Epithelial cell of prostate (primary cell): Measurements from ENCODE around the gene GDF11.

Source experiments
- DNase-seq: peaks from one replicate; pipeline ENCODE4 v3.0.0-alpha.2; 2011; ENCODE audit warnings: low read depth, low spot score
- H3K27ac ChIP-seq: fragments of 450-650 bp; 2 replicates; pipeline ENCODE4 v1.5.1; 2017; ENCODE audit warnings: mild to moderate bottlenecking

The GDF11 gene

GRCh38 chr12:55721601-55722213, 21.2 kb upstream of the GDF11 start:
- no peak for DNase-seq
- peak overlapping the region; percentile 49 for H3K27ac ChIP-seq

- no peak overlapping the region for H3K27ac ChIP-seq
- no peak for DNase-seq
Measured at GRCh38 chr12:55722948-55723347, 20.0 kb upstream of the GDF11 start.

- H3K27ac ChIP-seq, result no peak overlapping the region
- no peak for DNase-seq
Measured at GRCh38 chr12:55723516-55724225, 19.3 kb upstream of the GDF11 start.

- H3K27ac ChIP-seq, result no peak overlapping the region
- DNase-seq, result no peak
Measured at GRCh38 chr12:55724226-55724939, 18.5 kb upstream of the GDF11 start.

- no peak overlapping the region for H3K27ac ChIP-seq
Measured at GRCh38 chr12:55724940-55725309, 18.0 kb upstream of the GDF11 start.

GRCh38 chr12:55725556-55725955, 17.4 kb upstream of the GDF11 start:
- DNase-seq, result no peak
- peak overlapping the region; percentile 98 for H3K27ac ChIP-seq

More at GRCh38 chr12:55724940-55725309, 18.0 kb upstream of the GDF11 start:
- DNase-seq, result no peak

- no peak for DNase-seq
- peak overlapping the region; percentile 98 for H3K27ac ChIP-seq
Measured at GRCh38 chr12:55726971-55727370, 16.0 kb upstream of the GDF11 start.

- H3K27ac ChIP-seq, result peak overlapping the region; percentile 98
- DNase-seq, result no peak
Measured at GRCh38 chr12:55727643-55728185, 15.2 kb upstream of the GDF11 start.

GRCh38 chr12:55728186-55728938, 14.6 kb upstream of the GDF11 start:
- peak overlapping the region; percentile 98 for H3K27ac ChIP-seq
- no peak for DNase-seq

- H3K27ac ChIP-seq, result peak within 1 kb of the TSS; percentile 98
- DNase-seq, result no peak
Measured at GRCh38 chr12:55728939-55729818, 13.7 kb upstream of the GDF11 start, which contains the start of gene CD63. TSS of gene CD63 (minus strand) at chr12:55729009. CDS start at chr12:55728341, 668 bp downstream.

GRCh38 chr12:55729819-55730818, 12.8 kb upstream of the GDF11 start:
- peak overlapping the region; percentile 98 for H3K27ac ChIP-seq
- DNase-seq, result no peak

GRCh38 chr12:55732288-55732687, 10.6 kb upstream of the GDF11 start:
- H3K27ac ChIP-seq, result no peak overlapping the region
- no peak for DNase-seq

- no peak overlapping the region for H3K27ac ChIP-seq
- DNase-seq, result no peak
Measured at GRCh38 chr12:55733021-55733555, 9.8 kb upstream of the GDF11 start.

- H3K27ac ChIP-seq, result no peak overlapping the region
- DNase-seq, result no peak
Measured at GRCh38 chr12:55733858-55734257, 9.1 kb upstream of the GDF11 start.

GRCh38 chr12:55734595-55734994, 8.3 kb upstream of the GDF11 start:
- no peak overlapping the region for H3K27ac ChIP-seq
- DNase-seq, result no peak

GRCh38 chr12:55736076-55736475, 6.8 kb upstream of the GDF11 start:
- H3K27ac ChIP-seq, result no peak overlapping the region
- DNase-seq, result no peak

- no peak overlapping the region for H3K27ac ChIP-seq
- no peak for DNase-seq
Measured at GRCh38 chr12:55736780-55737580, 5.9 kb upstream of the GDF11 start.
